Umbilical cord (tissue), 2 donors: ENCODE data around the gene GRAP2. TPM values are rescaled to one million over a fixed set of nuclear protein-coding genes. Genes with fewer than 3 reads are reported as not detected.

ENCODE experiments used
- DNase-seq: peaks from one replicate; pipeline ENCODE4 v3.0.0-alpha.2; 2015; ENCODE audit warnings: low spot score
- total RNA-seq: library from RNA; depleted of rRNA; stranded (reverse); fragments of >200 nt; gene quantifications from one replicate; pipeline ENCODE4 v1.2.3, GENCODE V29; 2014; ENCODE audit warnings: low replicate concordance; ENCODE audit not compliant: insufficient read depth

Gene GRAP2
- total RNA-seq, 1 donor from 2014 or later: 4.3 TPM

DNA sequence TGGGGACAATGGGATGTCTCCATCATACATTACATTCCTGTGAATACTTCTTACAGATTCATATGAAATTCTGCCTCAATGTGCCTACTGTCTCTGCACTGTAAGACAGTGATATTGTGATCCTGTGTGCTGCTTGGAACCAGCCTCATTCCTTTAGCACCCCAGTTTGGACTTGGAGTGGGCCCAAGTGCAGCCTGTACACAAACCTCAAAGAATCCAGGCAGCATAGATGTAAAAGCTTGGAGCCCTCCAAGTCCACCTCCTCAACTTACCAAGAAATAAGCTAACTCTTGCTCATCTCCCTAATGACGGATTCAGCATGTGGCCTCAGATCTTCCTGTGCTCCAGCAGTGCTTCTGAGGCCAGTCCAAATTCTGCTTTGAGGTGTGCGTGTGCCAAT lies 24.4 kb downstream of the GRAP2 start:
- DNase-seq: no peak

- DNase-seq: no peak
Measured at GRCh38 chr22:39925909-39926679, 25.2 kb downstream of the GRAP2 start.

GRCh38 chr22:39926753-39927152 lies 25.9 kb downstream of the GRAP2 start:
- no peak for DNase-seq

GRCh38 chr22:39927544-39927943 lies 26.7 kb downstream of the GRAP2 start:
- no peak for DNase-seq

GRCh38 chr22:39928536-39929520 lies 27.9 kb downstream of the GRAP2 start:
- no peak for DNase-seq

- no peak for DNase-seq
Measured at GRCh38 chr22:39931251-39931650, 30.4 kb downstream of the GRAP2 start.

GRCh38 chr22:39932166-39932565 lies 31.3 kb downstream of the GRAP2 start:
- DNase-seq: no peak

GRCh38 chr22:39932918-39933649 lies 32.2 kb downstream of the GRAP2 start:
- DNase-seq: no peak

DNA sequence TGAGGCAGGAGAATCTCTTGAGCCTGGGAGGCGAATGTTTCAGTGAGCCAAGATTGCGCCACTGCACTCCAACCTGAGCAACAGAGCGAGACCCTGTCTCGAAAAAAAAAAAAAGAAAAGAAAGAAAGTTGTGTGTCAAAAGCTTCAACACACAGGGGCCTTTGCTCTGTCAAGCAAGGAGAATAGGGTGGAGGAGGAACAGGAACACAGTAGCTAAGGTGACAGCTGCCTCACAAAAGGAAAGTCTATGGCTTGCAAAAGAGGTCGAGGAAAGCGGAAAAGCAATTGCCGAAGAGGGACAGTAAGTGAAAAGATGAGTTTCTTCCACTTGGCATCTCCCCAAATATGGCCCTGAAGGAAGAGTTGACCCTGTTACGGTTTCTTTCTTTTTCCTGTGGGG lies 32.9 kb downstream of the GRAP2 start:
- DNase-seq: no peak

DNA sequence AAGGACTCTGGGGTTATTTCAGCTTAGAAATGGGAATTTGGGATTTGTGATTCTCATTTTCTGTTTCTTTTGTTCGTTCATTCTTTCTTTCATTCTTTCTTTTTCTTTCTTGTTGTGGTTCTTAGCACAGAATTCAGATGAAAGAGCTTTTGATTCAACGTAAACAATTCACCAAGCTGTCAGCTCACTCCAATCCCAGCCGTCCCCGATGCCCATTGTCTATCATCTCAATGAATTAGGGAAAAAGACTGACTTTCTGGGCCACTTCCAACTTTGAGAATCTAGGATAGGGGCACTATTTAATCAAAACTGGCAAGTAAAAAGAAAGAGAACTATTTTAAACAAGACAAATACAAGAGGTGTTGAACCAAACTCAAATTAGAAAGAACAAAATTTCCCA lies 34.2 kb downstream of the GRAP2 start:
- DNase-seq: no peak

GRCh38 chr22:39935612-39936011 lies 34.7 kb downstream of the GRAP2 start:
- no peak for DNase-seq

- DNase-seq: no peak
Measured at GRCh38 chr22:39936523-39937145, 35.8 kb downstream of the GRAP2 start.

- no peak for DNase-seq
Measured at GRCh38 chr22:39937906-39938305, 37.0 kb downstream of the GRAP2 start.

DNA sequence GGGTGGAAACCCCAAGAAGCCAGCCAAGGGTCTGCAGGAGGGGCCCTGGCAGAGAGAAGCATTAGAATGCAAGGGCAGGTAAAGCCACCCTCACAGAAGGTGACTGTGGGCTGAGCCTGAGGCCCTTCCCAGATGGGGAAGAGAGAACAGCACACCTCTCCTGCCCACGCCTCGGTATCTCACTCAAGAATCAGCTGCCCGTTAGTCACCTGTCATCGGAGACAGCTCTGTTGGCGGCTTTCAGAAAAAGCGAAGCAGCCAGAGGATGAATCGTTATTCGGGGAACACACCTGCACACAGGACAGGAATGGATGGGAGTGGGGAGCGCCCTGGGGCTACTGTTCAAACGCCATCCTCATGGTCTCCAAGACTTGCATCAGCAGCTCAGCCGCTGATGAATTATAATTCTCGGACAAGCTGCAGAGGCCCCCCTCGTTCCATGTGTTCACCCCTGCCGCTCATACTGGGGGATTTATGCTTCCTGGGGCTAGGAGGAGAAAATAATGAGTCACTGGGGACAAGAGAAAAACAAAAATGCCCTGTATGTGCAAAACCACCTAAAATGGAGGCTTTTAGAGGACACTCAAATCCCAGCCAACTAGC lies 37.7 kb downstream of the GRAP2 start:
- no peak for DNase-seq

DNA sequence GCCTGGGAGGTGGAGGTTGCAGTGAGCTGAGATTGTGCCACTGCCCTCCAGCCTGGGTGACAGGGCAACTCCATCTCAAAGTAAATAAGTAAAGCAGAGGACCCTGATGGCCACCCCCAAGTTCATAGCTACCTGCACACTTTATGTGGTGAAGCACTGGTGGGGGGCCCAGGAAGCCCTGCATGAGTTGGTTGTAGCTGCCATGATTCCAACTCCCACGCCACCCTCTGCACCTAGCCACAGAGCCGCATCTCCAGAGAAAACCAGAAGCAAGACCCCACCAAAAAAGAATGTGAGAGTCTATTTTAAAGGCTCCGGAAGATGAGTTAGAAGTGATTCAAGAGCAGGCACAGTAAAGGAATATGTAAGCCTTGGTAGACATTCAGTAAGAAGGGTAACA lies 38.9 kb downstream of the GRAP2 start:
- DNase-seq: no peak

- DNase-seq: peak; percentile 19
Measured at GRCh38 chr22:39940757-39941305, 39.9 kb downstream of the GRAP2 start.

GRCh38 chr22:39941601-39942000 lies 40.7 kb downstream of the GRAP2 start:
- DNase-seq: no peak

DNA sequence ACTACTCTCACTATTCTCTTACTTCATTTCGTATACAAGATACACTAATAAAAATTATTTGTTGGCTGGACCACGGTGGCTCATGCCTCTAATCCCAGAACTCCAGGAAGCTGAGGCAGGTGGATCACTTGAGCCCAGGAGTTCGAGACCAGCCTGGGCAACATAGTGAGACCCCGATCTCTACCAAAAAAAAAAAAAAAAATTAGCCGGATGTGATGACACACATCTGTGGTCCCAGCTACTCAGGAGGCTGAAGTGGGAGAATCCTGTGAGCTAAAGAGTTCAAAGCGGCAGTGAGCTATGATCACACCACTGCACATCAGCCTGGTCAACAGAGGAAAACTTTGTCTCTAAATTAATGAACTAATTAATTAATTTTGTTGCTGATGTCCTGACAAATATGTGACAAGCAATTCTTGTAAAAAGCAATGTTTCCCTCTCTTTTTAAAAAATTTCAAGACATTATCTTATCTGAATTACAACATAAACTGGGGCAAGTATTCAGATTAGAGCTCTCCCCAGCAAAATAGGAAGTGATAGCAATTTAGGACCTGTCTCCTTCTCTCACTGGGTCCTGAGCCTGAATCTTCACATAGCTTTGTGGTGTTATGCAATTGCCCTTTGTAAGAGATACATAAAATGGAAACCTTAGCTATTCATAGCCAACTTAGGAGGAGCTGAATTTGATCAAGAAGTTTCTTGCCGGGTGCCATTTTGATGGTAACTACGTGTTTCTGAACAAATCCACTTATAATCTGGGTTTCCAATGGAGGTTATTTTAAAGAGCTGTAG lies 41.8 kb downstream of the GRAP2 start:
- DNase-seq: no peak

GRCh38 chr22:39943337-39943736 lies 42.5 kb downstream of the GRAP2 start:
- DNase-seq: no peak
